ENCODE measurements around the gene ZNF318.
A peak's percentile ranks its signal among the peaks of the same experiment; 100 is the strongest.
"Not testable (repeated sequence)": the region's sequence is repeated elsewhere in the genome, so short reads cannot be mapped to it uniquely, and the experiment has no call there.

The ZNF318 gene, protein sequence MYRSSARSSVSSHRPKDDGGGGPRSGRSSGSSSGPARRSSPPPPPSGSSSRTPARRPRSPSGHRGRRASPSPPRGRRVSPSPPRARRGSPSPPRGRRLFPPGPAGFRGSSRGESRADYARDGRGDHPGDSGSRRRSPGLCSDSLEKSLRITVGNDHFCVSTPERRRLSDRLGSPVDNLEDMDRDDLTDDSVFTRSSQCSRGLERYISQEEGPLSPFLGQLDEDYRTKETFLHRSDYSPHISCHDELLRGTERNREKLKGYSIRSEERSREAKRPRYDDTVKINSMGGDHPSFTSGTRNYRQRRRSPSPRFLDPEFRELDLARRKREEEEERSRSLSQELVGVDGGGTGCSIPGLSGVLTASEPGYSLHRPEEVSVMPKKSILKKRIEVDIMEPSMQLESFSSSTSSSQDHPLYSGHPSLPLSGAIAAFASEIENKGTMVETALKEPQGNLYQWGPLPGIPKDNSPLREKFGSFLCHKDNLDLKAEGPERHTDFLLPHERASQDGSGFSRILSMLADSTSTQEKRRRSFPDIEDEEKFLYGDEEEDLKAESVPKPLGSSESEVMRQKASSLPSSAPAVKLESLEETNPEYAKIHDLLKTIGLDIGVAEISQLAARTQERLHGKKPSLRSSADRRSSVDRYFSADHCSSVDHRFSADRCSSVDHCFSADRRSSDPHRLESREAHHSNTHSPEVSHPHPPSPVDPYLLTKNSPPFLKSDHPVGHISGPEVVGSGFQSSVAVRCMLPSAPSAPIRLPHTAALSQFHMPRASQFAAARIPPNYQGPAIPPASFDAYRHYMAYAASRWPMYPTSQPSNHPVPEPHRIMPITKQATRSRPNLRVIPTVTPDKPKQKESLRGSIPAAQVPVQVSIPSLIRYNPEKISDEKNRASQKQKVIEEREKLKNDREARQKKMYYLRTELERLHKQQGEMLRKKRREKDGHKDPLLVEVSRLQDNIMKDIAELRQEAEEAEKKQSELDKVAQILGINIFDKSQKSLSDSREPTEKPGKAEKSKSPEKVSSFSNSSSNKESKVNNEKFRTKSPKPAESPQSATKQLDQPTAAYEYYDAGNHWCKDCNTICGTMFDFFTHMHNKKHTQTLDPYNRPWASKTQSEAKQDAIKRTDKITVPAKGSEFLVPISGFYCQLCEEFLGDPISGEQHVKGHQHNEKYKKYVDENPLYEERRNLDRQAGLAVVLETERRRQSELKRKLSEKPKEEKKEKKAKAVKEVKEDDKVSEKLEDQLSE (N-terminal part only)
- total RNA-seq = 13.8 to 102 (median 38.7) reads per million in 18 experiments

DNA sequence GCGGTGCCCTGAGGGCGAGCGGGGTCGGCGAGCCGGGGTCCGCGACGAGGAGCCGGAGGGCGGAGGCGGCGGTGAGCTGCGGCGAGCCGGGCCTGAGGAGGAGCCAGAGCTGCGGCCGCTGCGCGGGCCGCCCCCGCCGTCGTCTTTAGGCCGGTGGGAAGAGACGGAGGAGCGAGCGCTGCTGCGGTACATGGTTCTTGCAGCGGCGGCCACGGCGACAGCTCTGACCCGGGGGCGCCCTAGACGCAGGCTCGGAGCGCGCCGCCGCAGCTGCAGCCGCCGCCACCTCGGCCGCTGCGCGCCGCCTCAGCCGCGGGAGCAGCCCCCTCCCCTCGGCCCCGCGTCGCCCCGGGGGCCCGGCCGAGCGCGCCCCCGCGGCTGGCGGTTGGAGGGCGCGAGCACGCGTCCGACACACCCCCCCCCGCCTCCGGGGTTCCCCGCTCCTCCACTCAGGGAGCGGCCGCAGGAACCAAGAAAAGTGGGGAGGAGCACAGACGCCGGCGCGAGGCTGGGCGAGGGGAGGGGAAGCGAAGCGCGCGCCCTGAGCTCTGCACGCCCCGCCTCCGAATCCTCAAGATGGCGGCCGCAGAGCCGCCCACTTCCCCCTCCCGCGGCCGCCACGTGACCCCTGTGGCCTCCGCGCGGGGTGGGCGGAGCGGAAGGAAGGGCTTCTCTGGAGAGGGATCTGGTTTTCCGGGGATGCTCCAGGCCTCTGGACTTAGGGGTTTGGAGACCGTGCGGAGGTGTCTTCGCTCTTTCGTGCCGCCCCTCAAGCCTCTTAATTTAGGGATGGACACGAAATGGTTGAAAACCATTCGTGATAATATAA, at the start of gene ZNF318:
Gene ZNF318 (minus strand): TSS at position 474 of the 829 bp plus-strand sequence. CDS start 282 bp downstream, at position 192.
- DNase-seq = peak; percentile 98

DNA sequence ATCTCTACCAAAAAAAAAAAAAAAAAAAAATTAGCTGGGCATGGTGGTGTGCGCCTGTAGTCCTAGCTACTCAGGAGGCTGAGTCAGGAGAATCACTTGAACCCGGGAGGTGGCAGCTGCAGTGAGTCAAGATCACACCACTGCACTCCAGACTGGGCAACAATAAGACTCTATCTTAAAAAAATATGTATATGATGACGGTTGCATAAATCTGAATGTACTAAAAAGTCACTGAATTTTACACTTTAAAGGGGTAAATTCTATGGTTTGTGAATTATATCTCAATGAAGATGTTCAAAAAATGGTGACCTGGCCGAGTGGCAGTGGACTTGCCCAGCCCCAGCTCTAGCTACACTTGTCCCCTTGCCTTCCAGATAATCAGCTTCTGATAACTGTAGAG, 47.5 kb upstream of the ZNF318 start:
- DNase-seq = no peak

DNA sequence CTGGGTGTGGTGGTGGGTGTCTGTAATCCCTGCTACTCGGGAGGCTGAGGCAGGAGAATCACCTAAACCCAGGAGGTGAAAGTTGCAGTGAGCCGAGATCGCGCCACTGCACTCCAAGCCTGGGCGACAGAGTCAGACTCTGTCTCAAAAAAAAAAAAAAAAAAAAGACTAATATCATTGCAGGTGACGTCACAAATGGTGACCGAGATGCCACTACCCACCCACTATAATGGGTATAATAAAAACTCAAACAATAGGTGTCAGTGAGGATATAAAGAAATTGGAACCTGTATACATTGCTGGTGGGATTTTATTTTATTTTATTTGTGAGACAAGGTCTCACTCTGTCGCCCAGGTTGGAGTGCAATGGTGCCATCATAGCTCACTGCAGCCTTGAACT, 45.8 kb upstream of the ZNF318 start:
- DNase-seq = not testable (repeated sequence)

DNA sequence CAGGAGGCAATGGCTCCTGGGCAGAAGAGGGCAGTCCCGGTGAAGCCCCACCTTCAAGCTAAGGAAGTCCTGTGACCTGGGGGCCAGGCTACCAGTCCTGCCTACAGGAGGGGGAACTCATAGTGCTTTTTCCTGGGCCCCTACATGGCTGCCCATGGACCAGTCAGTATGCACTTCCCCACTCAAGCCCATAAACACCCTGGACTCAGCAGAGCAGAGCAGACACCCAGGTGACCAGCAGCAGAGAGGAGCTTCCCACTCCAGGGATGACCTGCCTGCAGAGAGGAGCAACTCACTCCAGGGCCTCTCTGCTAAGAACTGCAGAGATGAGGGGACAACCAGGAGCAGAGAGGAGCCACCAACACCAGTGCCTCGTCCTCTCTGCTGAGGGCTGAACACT, 43.6 kb upstream of the ZNF318 start:
- DNase-seq = no peak

DNA sequence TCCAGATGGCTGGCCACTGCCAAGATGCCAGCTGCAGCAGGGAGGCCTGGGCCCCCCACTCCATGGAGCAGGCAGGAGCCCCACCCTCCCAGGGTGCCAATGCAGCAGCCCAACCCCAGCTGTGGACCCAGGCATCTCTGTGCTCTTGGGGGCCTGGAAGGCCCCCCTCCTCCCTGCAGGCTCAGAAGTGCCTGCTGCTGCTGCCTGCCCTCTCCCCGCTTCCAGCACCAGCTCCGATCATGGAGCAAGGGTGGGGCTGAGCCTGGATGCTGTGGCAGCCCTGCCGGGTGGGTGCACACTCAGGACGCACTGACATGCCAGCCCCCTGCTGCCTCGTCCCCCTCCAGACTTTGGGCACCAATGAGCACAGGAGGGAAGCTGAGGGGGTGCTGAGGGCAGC, 43.1 kb upstream of the ZNF318 start:
- DNase-seq = no peak

DNA sequence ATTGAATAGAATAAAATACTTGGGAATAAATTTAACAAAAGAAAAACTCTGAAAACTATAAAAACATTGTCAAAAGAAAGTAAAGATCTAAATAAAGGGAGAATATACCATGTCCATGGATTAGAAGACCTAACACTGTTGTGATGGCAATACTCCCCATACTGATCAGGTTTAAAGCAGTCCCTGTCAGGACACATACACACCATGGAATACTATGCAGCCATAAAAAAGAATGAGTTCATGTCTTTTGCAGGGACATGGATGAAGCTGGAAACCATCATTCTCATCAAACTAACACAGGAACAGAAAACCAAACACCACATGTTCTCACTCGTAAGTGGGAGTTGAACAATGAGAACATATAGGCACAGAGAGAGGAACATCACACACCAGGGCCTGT, 41.3 kb upstream of the ZNF318 start:
- DNase-seq = not testable (repeated sequence)

DNA sequence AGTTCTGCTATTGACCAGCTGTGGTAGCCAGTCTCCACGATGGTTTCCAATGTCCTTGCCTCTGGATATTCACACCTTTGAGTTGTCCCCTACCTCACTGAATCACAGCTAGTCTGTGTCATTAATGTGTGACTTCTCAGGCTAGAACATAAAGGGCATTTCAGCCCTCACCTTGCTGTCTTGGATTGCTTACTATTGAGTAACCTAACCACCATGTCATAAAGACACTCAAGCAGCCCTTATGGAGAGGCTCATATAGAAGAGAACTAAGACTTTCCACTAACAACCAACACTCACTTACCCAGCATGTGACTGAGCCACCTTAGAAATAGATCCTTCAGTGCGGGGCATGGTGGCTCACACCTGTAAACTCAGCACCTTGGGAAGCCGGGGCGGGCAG, 38.8 kb upstream of the ZNF318 start:
- no peak for DNase-seq

DNA sequence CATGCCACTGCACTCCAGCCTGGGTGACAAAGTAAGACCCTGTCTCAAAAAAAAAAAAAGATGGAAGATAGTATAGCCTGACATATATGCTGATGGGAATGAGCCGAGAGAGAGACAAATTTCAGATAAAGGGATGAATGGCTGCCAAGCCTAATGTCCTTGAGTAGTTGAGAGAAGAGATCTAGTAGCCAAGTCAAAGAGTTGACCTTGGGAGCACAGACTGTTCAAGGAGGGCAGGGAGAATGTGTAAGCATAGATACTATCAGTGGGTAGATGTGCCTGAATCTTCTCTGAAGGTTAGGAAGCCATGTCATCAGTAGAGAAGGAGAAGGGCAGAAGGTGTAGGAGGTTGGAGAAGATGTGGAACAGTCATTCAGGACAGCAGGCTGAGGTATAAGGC, 37.8 kb upstream of the ZNF318 start:
- DNase-seq = no peak

DNA sequence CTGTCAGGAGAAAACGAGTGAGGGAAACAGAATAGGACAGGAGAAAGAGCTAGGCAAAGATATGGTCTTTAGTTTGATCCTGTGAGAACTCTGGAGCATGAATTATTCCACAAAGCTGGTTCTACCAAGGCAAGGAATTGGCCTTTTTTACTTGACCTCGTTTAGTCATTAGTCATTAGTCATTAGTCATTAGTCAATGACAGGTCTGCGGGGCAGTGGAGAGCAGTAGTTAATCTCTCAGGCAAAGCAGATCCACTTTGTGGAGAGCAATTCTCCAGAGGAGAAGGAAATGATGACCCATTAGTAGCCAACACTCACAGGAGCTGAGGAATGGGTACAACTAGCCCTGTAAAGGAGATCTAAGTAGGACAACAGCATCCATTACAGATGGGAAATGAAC, 35.9 kb upstream of the ZNF318 start:
- DNase-seq = no peak

DNA sequence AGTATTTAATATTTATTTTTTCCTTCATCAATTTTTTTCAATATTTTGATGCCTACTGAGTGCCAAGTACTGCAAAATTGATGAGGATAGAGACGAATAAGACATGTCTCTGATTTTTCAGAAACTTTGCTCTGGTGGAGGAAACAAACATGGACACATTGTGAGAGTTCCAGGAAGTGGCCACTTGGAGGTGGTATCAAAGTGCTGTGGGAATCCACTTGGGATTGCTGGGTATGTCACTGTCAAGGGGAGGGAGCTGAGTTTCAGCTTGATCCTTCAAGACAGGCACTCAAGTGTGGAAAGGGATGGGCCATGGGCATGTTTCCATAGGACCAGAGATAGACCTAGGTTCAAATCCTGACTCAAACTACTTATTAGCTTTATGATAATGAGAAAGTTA, 33.4 kb upstream of the ZNF318 start:
- DNase-seq = peak in 1 of 2 donors; percentile 10

DNA sequence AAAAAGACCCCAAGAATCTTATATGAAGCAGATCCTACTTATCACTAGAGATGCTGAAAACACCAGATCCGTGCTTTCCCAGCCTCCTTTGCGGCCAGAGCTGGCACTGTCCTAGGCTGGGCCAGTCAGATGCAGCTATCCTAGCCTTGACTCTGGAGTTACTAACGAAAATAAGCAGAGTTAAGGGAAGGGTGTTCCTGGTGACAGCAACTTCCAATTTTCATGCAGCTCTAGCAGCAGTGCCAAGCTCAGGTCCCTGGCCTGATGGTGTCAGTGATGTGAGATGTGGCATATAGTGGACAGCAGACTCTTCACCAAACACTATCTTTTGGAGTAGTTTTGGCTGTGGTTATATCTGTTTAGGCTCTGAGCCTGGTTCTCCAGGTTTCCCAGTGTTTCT, 32.3 kb upstream of the ZNF318 start:
- DNase-seq = no peak

DNA sequence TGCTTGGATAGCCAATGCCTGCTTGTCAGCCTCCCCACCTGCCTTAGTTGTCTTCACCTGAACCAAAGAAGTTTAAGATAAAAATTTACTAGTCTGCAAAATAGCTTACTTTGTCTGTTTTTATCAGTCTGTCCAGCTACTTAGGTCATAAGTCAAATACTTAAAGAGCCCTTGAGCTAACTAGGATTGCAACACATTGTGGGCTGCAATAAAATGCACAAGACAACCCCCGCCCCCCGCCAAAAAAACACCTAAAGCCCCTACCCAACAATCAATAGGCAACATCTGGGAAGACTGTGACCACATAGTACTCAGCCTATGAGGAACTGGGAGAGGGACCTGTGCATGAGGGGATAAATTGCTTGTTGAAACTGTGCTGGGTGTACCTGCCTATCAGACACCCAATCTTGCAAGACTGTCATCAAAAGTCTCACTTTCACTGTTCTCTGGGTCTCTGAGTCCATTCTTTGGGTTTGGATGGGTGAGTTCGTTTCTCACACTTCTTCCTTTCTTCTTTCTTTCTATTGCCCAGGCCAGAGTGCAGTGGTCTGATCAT, 30.6 kb upstream of the ZNF318 start:
- DNase-seq = no peak

DNA sequence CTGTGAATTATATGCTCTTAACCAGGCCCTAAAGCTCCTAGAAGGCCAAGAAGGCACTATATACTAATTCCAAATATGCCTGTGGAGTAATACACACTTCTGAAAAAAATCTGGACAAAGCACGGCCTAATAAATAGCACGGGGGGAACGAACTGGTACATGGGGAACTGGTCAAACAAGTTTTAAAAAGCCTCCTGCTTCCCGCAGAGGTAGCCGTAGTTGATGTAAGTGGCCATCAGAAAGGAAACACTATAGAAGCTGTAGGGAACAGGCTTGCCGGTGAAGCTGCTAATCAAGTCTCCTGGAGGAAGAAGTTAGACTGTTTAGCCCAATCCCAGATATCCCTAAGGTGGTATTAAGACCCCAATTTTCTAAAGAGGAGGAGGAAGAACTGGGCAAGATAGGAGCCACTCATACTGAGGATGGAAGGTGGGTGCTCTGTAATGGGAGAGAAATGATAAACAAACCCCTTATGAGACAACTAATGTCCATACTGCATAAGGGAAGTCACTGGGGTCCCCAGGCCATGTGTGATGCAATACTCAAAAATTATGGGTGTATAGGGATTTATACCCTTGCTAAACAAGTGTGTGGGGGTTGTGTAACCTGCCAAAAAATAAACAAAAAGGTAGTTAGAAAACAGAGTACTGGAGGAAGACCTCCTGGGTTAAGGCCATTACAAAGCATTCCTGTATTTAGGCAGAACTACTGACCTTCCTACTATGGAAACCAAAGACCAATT, 27.1 kb upstream of the ZNF318 start:
- no peak for DNase-seq

DNA sequence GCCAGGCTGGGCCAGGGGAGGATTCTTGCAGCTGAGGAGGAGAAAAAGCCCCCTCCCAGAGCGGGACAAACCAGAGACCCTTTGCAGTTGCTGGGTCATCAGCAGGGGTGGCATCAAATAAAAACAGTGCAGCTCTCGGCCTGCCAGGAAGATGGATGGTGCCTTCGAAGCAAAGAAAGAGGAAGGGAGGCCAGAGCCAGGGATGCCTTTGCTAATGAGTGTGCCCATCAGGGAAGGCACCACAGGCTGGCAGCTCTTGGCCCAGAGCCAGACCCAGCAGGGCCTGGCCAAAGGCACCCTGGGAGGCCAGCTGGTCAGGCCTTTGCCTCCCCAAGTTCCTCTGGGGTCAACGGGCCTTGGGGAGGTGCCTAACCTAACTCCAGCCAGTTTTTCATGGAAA, 26.3 kb upstream of the ZNF318 start:
- DNase-seq = no peak

DNA sequence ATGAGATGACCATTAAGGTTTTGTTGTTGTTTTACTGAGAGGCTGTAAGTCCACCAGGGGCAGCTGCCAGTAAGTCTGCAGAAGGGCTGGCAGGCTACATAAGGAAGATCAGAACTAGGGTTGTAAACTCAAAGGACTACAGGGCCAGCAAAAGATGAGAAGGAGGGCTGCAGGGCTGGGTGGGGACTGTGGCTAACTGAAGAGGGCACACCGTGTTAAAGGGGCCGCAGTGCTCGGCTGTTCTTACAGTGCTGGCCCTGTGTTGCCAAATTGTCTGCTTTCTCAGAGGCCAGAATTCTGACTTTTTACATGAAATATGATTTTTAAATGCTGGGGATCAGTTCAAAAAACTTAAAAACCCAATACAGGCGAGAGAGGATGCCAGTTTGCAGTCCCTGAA, 25.5 kb upstream of the ZNF318 start:
- no peak for DNase-seq

DNA sequence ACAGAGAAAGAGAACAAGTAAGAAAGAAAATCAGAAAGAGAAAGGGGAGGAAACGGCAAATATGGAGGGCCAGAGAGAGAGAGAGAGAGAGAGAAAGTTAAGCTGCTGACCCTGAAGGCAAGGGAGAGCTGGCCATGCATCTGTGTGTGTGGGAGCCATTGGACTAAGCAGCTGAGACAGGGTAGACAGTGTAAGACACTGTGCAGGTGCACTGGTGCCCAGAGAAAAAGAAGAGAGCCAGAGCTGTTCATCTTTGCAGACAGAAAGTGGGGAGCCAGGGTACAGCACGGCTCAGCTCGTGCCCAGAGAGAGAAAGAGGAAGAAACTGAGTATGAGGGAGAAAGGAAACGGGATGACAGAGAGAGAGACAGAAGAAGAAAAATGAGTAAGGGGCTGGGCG, 24.2 kb upstream of the ZNF318 start:
- no peak for DNase-seq

DNA sequence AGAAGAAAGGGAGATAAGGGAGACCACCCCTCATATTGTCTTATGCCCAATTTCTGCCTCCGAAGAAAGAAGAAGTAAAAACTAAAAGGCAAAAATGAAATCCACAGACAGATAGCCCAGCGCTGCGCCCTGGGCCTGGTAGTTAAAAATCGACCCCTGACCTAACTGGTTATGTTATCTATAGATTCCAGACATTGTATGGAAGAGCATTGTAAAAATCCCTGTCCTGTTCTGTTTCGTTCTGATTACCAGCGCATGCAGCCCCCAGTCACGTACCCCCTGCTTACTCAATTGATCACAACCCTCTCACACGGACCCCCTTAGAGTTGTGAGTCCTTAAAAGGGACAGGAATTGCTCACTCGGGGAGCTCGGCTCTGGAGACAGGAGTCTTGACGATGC, 23.7 kb upstream of the ZNF318 start:
- not testable (repeated sequence) for DNase-seq

DNA sequence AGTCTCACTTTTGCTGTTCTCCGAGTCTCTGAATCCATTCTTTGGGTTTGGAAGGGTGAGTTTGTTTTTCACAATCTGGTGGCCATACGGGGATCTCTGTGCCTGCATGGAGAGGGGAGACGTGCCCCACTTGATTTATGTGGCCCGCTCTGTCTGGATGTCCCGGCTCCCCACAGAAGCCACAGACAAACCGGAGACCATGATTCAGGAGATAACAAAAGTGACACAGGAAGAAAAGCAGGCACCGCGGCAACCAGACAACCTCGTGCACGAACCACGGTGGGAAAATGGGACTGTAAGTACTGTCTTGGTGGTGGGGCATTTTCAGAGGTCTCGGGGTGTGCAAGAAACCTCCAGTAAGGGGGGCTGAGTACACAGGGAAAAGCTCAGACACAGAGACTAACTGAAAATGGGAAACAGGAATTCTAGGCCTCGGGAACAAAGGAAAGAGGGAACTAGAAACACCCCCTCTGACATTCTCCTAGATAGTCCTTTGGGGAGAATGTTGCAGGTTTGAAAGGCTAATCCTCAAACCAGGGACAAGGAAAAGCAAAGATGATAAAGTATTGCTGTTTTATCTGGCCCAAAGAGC, 22.1 kb upstream of the ZNF318 start:
- no peak for DNase-seq

DNA sequence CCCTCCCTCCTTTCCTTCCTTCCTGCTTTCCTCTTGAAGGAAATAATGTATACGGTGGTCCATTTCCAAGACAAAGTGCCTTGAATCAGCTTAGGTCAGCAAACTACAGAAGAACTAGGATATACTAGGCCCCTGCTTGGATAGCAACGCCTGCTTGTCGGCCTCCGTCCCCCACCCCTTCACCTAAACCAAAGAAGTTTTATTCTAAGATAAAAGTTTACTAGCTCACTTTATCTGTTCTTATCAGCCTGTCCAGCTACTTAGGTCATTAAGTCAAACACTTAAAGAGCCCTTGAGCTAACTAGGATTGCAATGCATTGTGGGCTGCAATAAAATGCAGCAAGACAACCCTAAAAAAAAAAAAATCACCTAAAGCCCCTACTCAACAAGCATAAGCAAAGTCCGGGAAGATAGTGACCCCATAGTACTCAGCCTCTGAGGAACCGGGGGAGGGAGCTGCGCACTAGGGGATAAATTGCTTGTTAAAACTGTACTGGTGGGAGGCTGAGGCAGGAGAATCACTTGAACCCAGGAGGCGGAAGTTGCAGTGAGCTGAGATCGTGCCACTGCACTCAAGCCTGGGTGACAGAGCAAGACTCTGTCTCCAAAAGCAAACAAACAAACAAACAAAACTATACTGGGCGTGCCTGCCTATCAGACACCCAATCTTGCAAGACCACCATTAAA, 21.4 kb upstream of the ZNF318 start:
- DNase-seq = not testable (repeated sequence)

DNA sequence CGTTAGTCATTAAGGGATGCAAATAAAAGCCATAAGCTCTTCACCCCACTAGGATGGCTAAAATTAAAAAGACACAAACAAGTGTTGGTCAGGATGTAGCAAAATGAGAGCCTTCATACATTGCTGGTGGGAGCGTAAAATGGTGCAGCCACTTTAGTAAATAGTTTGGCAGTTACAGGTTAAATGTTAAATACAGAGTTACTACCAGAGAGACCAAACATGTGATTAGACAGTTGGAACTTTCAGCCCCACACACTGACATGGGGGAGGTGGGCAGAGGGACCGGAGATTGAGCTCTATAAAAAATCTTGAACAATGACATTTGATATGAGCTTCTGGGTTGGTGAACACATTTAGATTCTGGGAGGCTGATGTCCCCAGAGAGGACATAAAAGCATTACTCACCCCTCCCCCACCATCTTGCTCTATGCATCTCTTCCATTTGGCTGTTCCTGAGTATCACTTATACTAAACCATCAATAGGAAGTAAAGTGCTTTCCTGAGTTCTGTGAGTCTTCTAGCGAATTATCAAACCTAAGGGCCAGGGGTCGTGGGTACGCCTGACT, 20.4 kb upstream of the ZNF318 start:
- no peak for DNase-seq

Data from inflammatory macrophage (primary cell).